Panc1 (cell line): ENCODE measurements around the gene TRAM2. TPM values are rescaled to one million over a fixed set of nuclear protein-coding genes. Genes with fewer than 3 reads are reported as not detected.

Experiments
- ATAC-seq: fragments of 200-7000 bp; cut with Tn5 transposase; 2 replicates; pipeline ENCODE4 v1.9.1; 2020; ENCODE audit warnings: mild to moderate bottlenecking, moderate library complexity
- BruUV-seq: library from RNA; stranded (reverse); fragments of 400-500 nt; replicated peaks from 2 replicates; lab custom pipeline; 2021; lab: Mats Ljungman, UMichigan
- CTCF ChIA-PET: fragments of 300-600 bp; sonication (Branson Sonifier 250); formaldehyde crosslinking; loops from one replicate; lab custom pipeline; 2022; ENCODE audit warnings: antibody characterized with exemption; lab: Charles Lee
- POLR2A ChIA-PET: fragments of 300-600 bp; sonication (Branson Sonifier 250); formaldehyde crosslinking; loops from one replicate; lab custom pipeline; 2022; ENCODE audit warnings: antibody characterized with exemption; lab: Charles Lee
- DNase-seq: peaks from one replicate; pipeline ENCODE4 v3.0.0-alpha.2; 2010; ENCODE audit warnings: low read depth, low spot score
- H3K27ac ChIP-seq: 2 replicates; pipeline ENCODE4 v1.5.1; 2011; ENCODE audit warnings: mild to moderate bottlenecking, low read length, inconsistent platforms
- H3K27me3 ChIP-seq: fragments of 200-500 bp; sonication (Bioruptor generic); 2 replicates; pipeline ENCODE4 v1.6.0; 2014; ENCODE audit warnings: low read length, inconsistent platforms; ENCODE audit not compliant: control insufficient read depth, insufficient read depth
- H3K36me3 ChIP-seq: fragments of 200-500 bp; sonication (Bioruptor generic); 2 replicates; pipeline ENCODE4 v1.5.1; 2014; ENCODE audit warnings: inconsistent platforms, mild to moderate bottlenecking, low read length, moderate library complexity; ENCODE audit not compliant: control insufficient read depth, insufficient read depth
- H3K4me1 ChIP-seq: 2 replicates; pipeline ENCODE4 v1.5.1; 2011; ENCODE audit warnings: inconsistent platforms, mild to moderate bottlenecking, low read length, moderate library complexity; ENCODE audit not compliant: control insufficient read depth, insufficient read depth
- H3K4me3 ChIP-seq, 2 experiments: 2 replicates each; pipeline ENCODE4 v1.5.1; 2011 to 2012; ENCODE audit warnings: low read depth in 2 of 2, low read length in 2 of 2, mild to moderate bottlenecking in 2 of 2, inconsistent platforms in 1 of 2, moderate library complexity in 1 of 2
- H3K9me3 ChIP-seq: fragments of 200-500 bp; sonication (Bioruptor generic); 2 replicates; pipeline ENCODE4 v1.5.1; 2014; ENCODE audit warnings: low read depth, mild to moderate bottlenecking, inconsistent platforms, low read length, moderate library complexity; ENCODE audit not compliant: control insufficient read depth, insufficient read depth
- CTCF ChIP-seq: fragments of 450-650 bp; IDR thresholded peaks from 2 replicates; pipeline ENCODE4 v1.5.1; 2017; ENCODE audit warnings: mild to moderate bottlenecking
- POLR2AphosphoS5 ChIP-seq: IDR thresholded peaks from 2 replicates; pipeline ENCODE4 v1.6.1; 2012; ENCODE audit warnings: mild to moderate bottlenecking, low read depth, low read length, moderate library complexity
- REST ChIP-seq, 2 experiments: IDR thresholded peaks; 2 replicates each; pipeline ENCODE4 v1.6.1; 2011 to 2012; ENCODE audit warnings: low read depth in 2 of 2, control low read depth in 1 of 2, low read length in 1 of 2, mild to moderate bottlenecking in 1 of 2, moderate library complexity in 1 of 2; ENCODE audit not compliant: insufficient read depth in 1 of 2
- SIN3A ChIP-seq: IDR thresholded peaks from 2 replicates; pipeline ENCODE4 v1.6.1; 2012; ENCODE audit warnings: low read depth, mild to moderate bottlenecking, low read length, moderate library complexity, borderline replicate concordance; ENCODE audit not compliant: insufficient read depth
- TCF7L2 ChIP-seq: IDR thresholded peaks from 2 replicates; pipeline ENCODE4 v1.6.1; 2011; ENCODE audit warnings: mild to moderate bottlenecking, low read depth, low read length, inconsistent platforms
- in situ Hi-C: cut with HindIII; loops from 2 replicates; pipeline ENCODE4 v1.10.0; 2016; ENCODE audit warnings: low sequenced_read_pairs, low pct_unique_long_range_greater_than_20kb
- intact Hi-C: fragments of 100-400 bp; cut with micrococcal nuclease; formaldehyde crosslinking; loops from one replicate; pipeline ENCODE4 v1.10.0; 2022; ENCODE audit not compliant: unreplicated experiment
- total RNA-seq: library from RNA; stranded (reverse); gene quantifications from one replicate; pipeline ENCODE4 v1.2.1, GENCODE V29; 2021; ENCODE audit not compliant: unreplicated experiment

The TRAM2 gene
- total RNA-seq, 1 experiment from 2014 or later, result 56.7 TPM

GRCh38 chr6:52515219-52515960, 61.5 kb downstream of the TRAM2 start:
- DNase-seq, result no peak
- H3K27me3 ChIP-seq, result no peaks in the 10 kb centered on the region
- H3K27ac ChIP-seq, result peak overlapping the region; percentile 98
- peaks cover 49% of the 10 kb centered on the region for H3K4me1 ChIP-seq
- H3K4me3 ChIP-seq, result no peak overlapping the region
- no TSS peak for BruUV-seq
- in situ Hi-C loops (no loop called here), intact Hi-C loops (loop anchor here (5.0 kb wide), 1 partner anchor 62 kb away; the partner anchor contains the start of gene TRAM2)
- TF ChIP-seq POLR2AphosphoS5 (no peak), REST (IDR thresholded peaks at IDR 0.05; ENCODE audit: insufficient read depth in 1 of 2, low read depth in 2 of 2, low read length in 1 of 2) (no peak)
- no peak for ATAC-seq
- no peaks in the 10 kb centered on the region for H3K9me3 ChIP-seq
- CTCF ChIA-PET, result no interaction called here
- POLR2A ChIA-PET, result interaction anchor here (0.6 kb wide), 1 partner anchor 48 kb away, joined by 3 read pairs; no protein-coding TSS in a partner anchor
- peaks cover 7% of the 10 kb centered on the region for H3K36me3 ChIP-seq

GRCh38 chr6:52514514-52514913, 62.3 kb downstream of the TRAM2 start:
- intact Hi-C loops (no loop called here), in situ Hi-C loops (no loop called here)
- ChIA-PET POLR2A (interaction anchor here (0.6 kb wide), 1 partner anchor 91 kb away, joined by 3 read pairs; no protein-coding TSS in a partner anchor), CTCF (no interaction called here)
- Histone ChIP-seq H3K4me1 (peaks cover 49% of the 10 kb centered on the region), H3K27ac (peak overlapping the region; percentile 98; the same call in 1 of the 2 replicates), H3K36me3 (peaks cover 7% of the 10 kb centered on the region), H3K9me3 (no peaks in the 10 kb centered on the region), H3K27me3 (no peaks in the 10 kb centered on the region), H3K4me3 (no peak overlapping the region)
- no peak for TF ChIP-seq TCF7L2
- TF ChIP-seq REST (IDR thresholded peaks at IDR 0.05; ENCODE audit: insufficient read depth in 1 of 2, low read depth in 2 of 2, low read length in 1 of 2), result no peak
- TF ChIP-seq POLR2AphosphoS5, result no peak
- TF ChIP-seq CTCF, result no peak
- no peak for TF ChIP-seq SIN3A
- ATAC-seq (no peak), DNase-seq (no peak)
- no TSS peak for BruUV-seq
